ENCODE results near the gene CCDC27. TPM values are rescaled to one million over a fixed set of nuclear protein-coding genes. Genes with fewer than 3 reads are reported as not detected.

CCDC27 gene
- total RNA-seq, 4 donors from 2014 or later = not detected

- Histone ChIP-seq H3K36me3 (no peaks in the 10 kb centered on the region), H3K9me3 (no peaks in the 10 kb centered on the region), H3K4me3 (no peak overlapping the region), H3K27me3 (peaks cover 0 to 15% of the 10 kb centered on the region in 2 donors), H3K4me1 (no peaks in the 10 kb centered on the region), H3K27ac (no peak overlapping the region)
- no peak for DNase-seq
- intact Hi-C loops (cut with DNase I; ENCODE audit: low total_unique reads) = no loop called here
- TF ChIP-seq POLR2A (IDR thresholded peaks at IDR 0.05) (no peak), CTCF (IDR thresholded peaks at IDR 0.05) (no peak)
Observed at GRCh38 chr1:3714814-3715213, 37.4 kb upstream of the CCDC27 start.

GRCh38 chr1:3716351-3716750 lies 35.9 kb upstream of the CCDC27 start:
- Histone ChIP-seq H3K9me3 (no peaks in the 10 kb centered on the region), H3K4me1 (no peaks in the 10 kb centered on the region), H3K27me3 (peaks cover 0 to 15% of the 10 kb centered on the region in 2 donors), H3K36me3 (no peaks in the 10 kb centered on the region), H3K4me3 (no peak overlapping the region), H3K27ac (no peak overlapping the region)
- TF ChIP-seq POLR2A (IDR thresholded peaks at IDR 0.05) (no peak), CTCF (IDR thresholded peaks at IDR 0.05) (no peak)
- intact Hi-C loops (cut with DNase I; ENCODE audit: low total_unique reads) = no loop called here
- no peak for DNase-seq

GRCh38 chr1:3717041-3717714 lies 35.1 kb upstream of the CCDC27 start:
- TF ChIP-seq POLR2A (IDR thresholded peaks at IDR 0.05) = no peak
- TF ChIP-seq CTCF (IDR thresholded peaks at IDR 0.05) = no peak
- Histone ChIP-seq H3K27ac (no peak overlapping the region), H3K36me3 (no peaks in the 10 kb centered on the region), H3K4me3 (no peak overlapping the region), H3K27me3 (peaks cover 0 to 15% of the 10 kb centered on the region in 2 donors), H3K4me1 (no peaks in the 10 kb centered on the region), H3K9me3 (no peaks in the 10 kb centered on the region)
- DNase-seq = no peak
- intact Hi-C loops (cut with DNase I; ENCODE audit: low total_unique reads) = no loop called here

GRCh38 chr1:3717715-3718601 lies 34.3 kb upstream of the CCDC27 start:
- Histone ChIP-seq H3K27me3 (peaks cover 0 to 15% of the 10 kb centered on the region in 2 donors), H3K27ac (no peak overlapping the region)

More at GRCh38 chr1:3717715-3718601, 34.3 kb upstream of the CCDC27 start:
- Histone ChIP-seq H3K4me1 (no peaks in the 10 kb centered on the region), H3K9me3 (no peaks in the 10 kb centered on the region), H3K36me3 (no peaks in the 10 kb centered on the region), H3K4me3 (no peak overlapping the region)
- TF ChIP-seq CTCF (IDR thresholded peaks at IDR 0.05) = no peak
- TF ChIP-seq POLR2A (IDR thresholded peaks at IDR 0.05) = no peak
- intact Hi-C loops (cut with DNase I; ENCODE audit: low total_unique reads) = no loop called here
- no peak for DNase-seq
